Measurements from ENCODE around the gene GNAL. TPM values are rescaled to one million over a fixed set of nuclear protein-coding genes. Genes with fewer than 3 reads are reported as not detected.

The GNAL gene
- total RNA-seq, 3 donors from 2014 or later (not counting 1 experiment from before 2014, with no cell fraction given): 10.9 to 15.0 (median 12.6) TPM

- H3K27ac Mint-ChIP-seq: no peak overlapping the region
- Histone ChIP-seq H3K27ac (ENCODE audit: low read length) (no peak overlapping the region), H3K9me3 (ENCODE audit: control insufficient read depth, insufficient read depth, low read length) (no peaks in the 10 kb centered on the region), H3K4me1 (ENCODE audit: control insufficient read depth, insufficient read depth, low read length) (no peaks in the 10 kb centered on the region), H3K36me3 (ENCODE audit: control insufficient read depth, insufficient read depth, low read length) (no peaks in the 10 kb centered on the region), H3K4me3 (ENCODE audit: low read length) (no peak overlapping the region), H3K27me3 (ENCODE audit: control insufficient read depth, insufficient read depth, low read length) (no peaks in the 10 kb centered on the region)
- H3K4me1 Mint-ChIP-seq: no peaks in the 10 kb centered on the region
- intact Hi-C loops (cut with micrococcal nuclease): no loop called here
- no peaks in the 10 kb centered on the region for H3K9me3 Mint-ChIP-seq
- DNase-seq: no peak
- peaks cover 20 to 36% of the 10 kb centered on the region in 2 donors for H3K27me3 Mint-ChIP-seq (ENCODE audit: low read depth in 2 of 2)
- H3K36me3 Mint-ChIP-seq: no peaks in the 10 kb centered on the region
- no peak for ATAC-seq
- TF ChIP-seq CTCF (IDR thresholded peaks at IDR 0.05): no peak
- 98% methylated on average over 2 of the region's 2 CpGs for WGBS (ENCODE audit: insufficient coverage)
- no peak overlapping the region for H3K4me3 Mint-ChIP-seq
These were observed 6.7 kb downstream of the GNAL start for GRCh38 chr18:11695736-11696135.

- no peak for TF ChIP-seq CTCF (IDR thresholded peaks at IDR 0.05)
- WGBS (ENCODE audit: insufficient coverage): 83% methylated on average over 6 of the region's 7 CpGs
- H3K4me3 ChIP-seq (ENCODE audit: low read length): no peak overlapping the region
- H3K36me3 ChIP-seq (ENCODE audit: control insufficient read depth, insufficient read depth, low read length): no peaks in the 10 kb centered on the region
- no peak for DNase-seq
- H3K9me3 ChIP-seq (ENCODE audit: control insufficient read depth, insufficient read depth, low read length): no peaks in the 10 kb centered on the region
- H3K4me3 Mint-ChIP-seq: no peak overlapping the region
- H3K4me1 Mint-ChIP-seq: no peaks in the 10 kb centered on the region
- no peaks in the 10 kb centered on the region for H3K36me3 Mint-ChIP-seq
- H3K27ac Mint-ChIP-seq: no peak overlapping the region
- ATAC-seq: no peak
- H3K9me3 Mint-ChIP-seq: no peaks in the 10 kb centered on the region
- intact Hi-C loops (cut with micrococcal nuclease): no loop called here
- peaks cover 20 to 36% of the 10 kb centered on the region in 2 donors for H3K27me3 Mint-ChIP-seq (ENCODE audit: low read depth in 2 of 2)
- H3K27ac ChIP-seq (ENCODE audit: low read length): no peak overlapping the region
- H3K27me3 ChIP-seq (ENCODE audit: control insufficient read depth, insufficient read depth, low read length): no peaks in the 10 kb centered on the region
- H3K4me1 ChIP-seq (ENCODE audit: control insufficient read depth, insufficient read depth, low read length): no peaks in the 10 kb centered on the region
These were observed 7.4 kb downstream of the GNAL start for GRCh38 chr18:11696451-11696850.

- ATAC-seq: no peak
- no peaks in the 10 kb centered on the region for H3K36me3 Mint-ChIP-seq
- no peak overlapping the region for H3K27ac Mint-ChIP-seq
- Histone ChIP-seq H3K27ac (ENCODE audit: low read length) (no peak overlapping the region), H3K36me3 (ENCODE audit: control insufficient read depth, insufficient read depth, low read length) (no peaks in the 10 kb centered on the region), H3K4me3 (ENCODE audit: low read length) (no peak overlapping the region), H3K27me3 (ENCODE audit: control insufficient read depth, insufficient read depth, low read length) (no peaks in the 10 kb centered on the region), H3K9me3 (ENCODE audit: control insufficient read depth, insufficient read depth, low read length) (no peaks in the 10 kb centered on the region), H3K4me1 (ENCODE audit: control insufficient read depth, insufficient read depth, low read length) (no peaks in the 10 kb centered on the region)
- no peak overlapping the region for H3K4me3 Mint-ChIP-seq
- H3K9me3 Mint-ChIP-seq: no peaks in the 10 kb centered on the region
- 89% methylated on average over 6 of the region's 6 CpGs for WGBS (ENCODE audit: insufficient coverage)
- no peaks in the 10 kb centered on the region for H3K4me1 Mint-ChIP-seq
- DNase-seq: no peak
- intact Hi-C loops (cut with micrococcal nuclease): no loop called here
- no peak for TF ChIP-seq CTCF (IDR thresholded peaks at IDR 0.05)
- peaks cover 11 to 13% of the 10 kb centered on the region in 2 donors for H3K27me3 Mint-ChIP-seq (ENCODE audit: low read depth in 2 of 2)
These were observed 11.8 kb downstream of the GNAL start for GRCh38 chr18:11700876-11701275.

GRCh38 chr18:11710578-11710977 is 21.5 kb downstream of the GNAL start:
- no peaks in the 10 kb centered on the region for H3K9me3 ChIP-seq (ENCODE audit: control insufficient read depth, insufficient read depth, low read length)
- H3K36me3 ChIP-seq (ENCODE audit: control insufficient read depth, insufficient read depth, low read length): no peaks in the 10 kb centered on the region
- TF ChIP-seq CTCF (IDR thresholded peaks at IDR 0.05): no peak
- no peak for ATAC-seq
- no peak overlapping the region for H3K4me3 ChIP-seq (ENCODE audit: low read length)
- H3K27ac ChIP-seq (ENCODE audit: low read length): no peak overlapping the region
- no peak for DNase-seq
- no peak overlapping the region for H3K27ac Mint-ChIP-seq
- H3K27me3 ChIP-seq (ENCODE audit: control insufficient read depth, insufficient read depth, low read length): peaks cover 2% of the 10 kb centered on the region
- H3K4me3 Mint-ChIP-seq: no peak overlapping the region
- no peaks in the 10 kb centered on the region for H3K4me1 Mint-ChIP-seq
- intact Hi-C loops (cut with micrococcal nuclease): no loop called here
- H3K36me3 Mint-ChIP-seq: no peaks in the 10 kb centered on the region
- peaks cover 24 to 42% of the 10 kb centered on the region in 2 donors for H3K27me3 Mint-ChIP-seq (ENCODE audit: low read depth in 2 of 2)
- H3K4me1 ChIP-seq (ENCODE audit: control insufficient read depth, insufficient read depth, low read length): no peaks in the 10 kb centered on the region
- WGBS (ENCODE audit: insufficient coverage): 87% methylated on average over 4 of the region's 4 CpGs
- no peaks in the 10 kb centered on the region for H3K9me3 Mint-ChIP-seq

All from natural killer cell (primary cell).